GM19467 (cell line): ENCODE data around the gene HECW1.
"Not testable (repeated sequence)": the region's sequence is repeated elsewhere in the genome, so short reads cannot be mapped to it uniquely, and the experiment has no call there.

ENCODE experiments used
- ATAC-seq: cut with Tn5 transposase; IDR thresholded peaks from one replicate; pipeline ENCODE4 v1.9.1; 2021; ENCODE audit warnings: mild to moderate bottlenecking, moderate library complexity; ENCODE audit not compliant: unreplicated experiment

Gene HECW1

GRCh38 chr7:43302773-43303460, 190.5 kb downstream of the HECW1 start:
- no peak for ATAC-seq

DNA sequence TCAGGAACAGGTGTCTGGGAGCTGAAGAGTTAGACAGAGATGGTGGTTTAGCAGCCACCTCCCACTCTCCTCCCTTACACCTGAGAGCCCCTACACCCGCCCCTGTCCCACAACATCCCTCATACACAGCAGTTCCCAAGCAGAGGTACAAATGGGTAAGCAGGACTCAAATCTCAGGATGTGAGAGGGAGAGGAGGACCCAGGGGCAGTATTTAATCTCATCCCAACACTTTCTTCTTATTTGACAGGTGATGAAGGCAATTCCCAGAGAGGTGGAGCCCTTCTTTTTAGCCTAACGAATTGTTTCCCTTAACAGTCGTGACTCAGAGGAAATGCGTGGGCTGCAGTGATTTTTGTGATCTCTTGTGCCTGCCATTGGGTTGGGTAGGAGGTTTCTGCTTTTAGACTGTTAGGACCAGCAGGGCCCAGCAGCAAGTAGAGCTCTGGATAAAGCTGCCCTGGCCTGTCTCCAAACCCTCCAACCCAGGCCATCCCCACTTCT, 191.3 kb downstream of the HECW1 start:
- ATAC-seq: no peak

DNA sequence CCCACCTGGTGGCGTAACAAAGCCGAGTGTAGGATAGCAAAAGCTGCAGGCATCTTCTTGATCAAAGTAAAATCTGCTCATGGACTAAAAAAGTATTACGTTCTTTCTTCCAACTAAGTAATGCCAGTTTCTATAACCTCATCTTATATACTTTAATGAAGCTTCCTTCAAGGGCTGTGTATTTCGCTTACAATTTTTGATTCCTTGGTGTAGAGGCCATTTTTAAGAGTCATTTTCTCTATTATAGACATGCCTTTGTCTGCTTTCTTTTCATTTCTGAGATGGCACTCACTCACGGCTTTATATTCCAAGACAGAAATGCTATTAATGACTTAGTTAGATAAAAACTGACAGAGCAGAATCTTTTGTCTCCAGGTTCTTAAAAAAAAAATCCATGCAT, 194.0 kb downstream of the HECW1 start:
- no peak for ATAC-seq

DNA sequence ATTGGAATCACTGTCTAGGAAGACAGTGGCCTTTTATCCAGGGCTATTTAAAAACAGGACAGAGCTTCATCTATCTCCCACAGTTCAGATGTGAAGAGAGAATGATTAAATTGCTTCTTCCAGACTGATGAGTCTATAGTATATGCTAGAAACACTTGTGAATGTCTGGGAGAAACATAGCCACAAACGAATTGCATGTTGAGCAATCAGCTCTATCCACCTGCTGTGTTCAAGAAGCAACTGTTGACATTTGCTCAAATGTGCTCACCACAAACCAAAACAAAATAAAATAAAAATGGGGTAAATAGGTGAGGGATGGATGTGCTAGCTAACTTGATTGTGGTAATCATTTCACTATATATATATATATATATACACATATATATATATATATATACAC, 195.1 kb downstream of the HECW1 start:
- ATAC-seq: no peak

GRCh38 chr7:43308913-43309705, 196.7 kb downstream of the HECW1 start:
- ATAC-seq: no peak

GRCh38 chr7:43309706-43310022, 197.2 kb downstream of the HECW1 start:
- no peak for ATAC-seq

- no peak for ATAC-seq
Observed at GRCh38 chr7:43311052-43311451, 198.6 kb downstream of the HECW1 start.

GRCh38 chr7:43311694-43312093, 199.2 kb downstream of the HECW1 start:
- no peak for ATAC-seq

DNA sequence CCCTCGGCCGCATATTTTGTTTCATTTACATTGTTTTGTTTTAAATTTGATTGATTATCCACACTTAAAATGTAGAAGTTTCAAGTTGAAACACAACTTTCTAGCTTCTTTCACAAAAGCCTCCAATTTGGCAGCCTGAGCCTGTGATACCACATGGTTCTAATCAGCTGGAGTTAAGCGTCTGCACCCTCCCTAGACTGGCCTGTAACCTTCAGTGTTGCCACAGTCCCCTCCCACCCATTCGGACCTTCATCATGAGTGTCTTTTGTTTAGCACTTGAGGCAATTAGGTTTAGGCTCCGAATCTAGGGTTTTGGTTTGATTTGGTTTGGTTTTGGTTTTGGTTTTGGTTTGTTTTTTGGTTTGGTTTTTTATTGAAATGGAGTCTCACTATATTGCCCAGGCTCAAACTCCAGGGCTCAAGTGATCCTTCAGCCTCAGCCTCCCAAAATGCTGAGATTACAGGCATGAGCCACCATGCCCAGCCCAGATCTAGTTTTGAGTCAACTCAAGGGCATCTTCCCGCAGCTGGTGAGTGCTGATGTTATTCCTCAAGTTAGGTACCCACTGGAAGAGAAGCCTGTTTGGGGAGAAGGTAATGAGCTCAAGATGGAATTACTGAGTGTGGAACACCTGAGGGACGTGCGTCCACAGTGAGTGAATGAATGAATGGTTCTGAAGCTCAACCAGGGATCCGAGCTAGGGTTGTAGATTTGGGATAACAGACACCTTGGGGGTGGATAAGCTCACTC, 201.4 kb downstream of the HECW1 start:
- ATAC-seq: no peak

DNA sequence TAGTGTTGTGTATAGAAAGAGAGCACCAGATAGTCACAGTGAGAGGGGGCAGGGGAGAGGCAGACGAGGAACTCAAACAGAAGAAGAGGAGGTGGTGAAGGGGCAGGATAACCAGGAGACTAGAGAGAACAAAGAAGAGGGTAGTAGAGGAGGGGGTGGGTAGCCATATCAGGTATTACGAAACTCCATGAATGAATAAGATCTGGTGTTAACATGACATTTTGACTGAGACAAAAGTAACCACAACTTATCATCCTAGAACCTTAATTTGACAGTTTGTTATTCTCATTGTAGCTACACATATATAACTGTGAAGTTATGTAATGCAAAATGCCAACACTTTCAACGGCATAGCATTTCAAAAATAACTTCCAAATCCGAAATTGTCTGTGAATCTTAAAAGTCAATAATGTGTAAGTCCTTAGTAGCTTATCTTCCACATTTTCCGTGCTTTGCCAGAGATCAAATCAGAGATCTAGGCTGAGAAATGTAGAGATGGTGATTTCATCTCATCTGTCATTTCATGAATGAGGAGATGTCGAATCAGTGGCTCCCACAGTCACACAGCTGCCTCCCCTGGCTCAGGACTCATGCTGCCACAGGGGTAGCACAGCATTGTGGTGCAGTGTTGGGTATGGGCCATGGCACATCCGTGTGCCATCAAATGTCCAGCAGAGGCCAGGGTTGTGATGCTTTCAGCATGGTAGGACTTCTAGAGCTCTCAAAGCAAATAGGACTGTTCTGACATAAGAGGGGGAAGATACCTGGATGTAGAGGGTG, 202.1 kb downstream of the HECW1 start:
- no peak for ATAC-seq

DNA sequence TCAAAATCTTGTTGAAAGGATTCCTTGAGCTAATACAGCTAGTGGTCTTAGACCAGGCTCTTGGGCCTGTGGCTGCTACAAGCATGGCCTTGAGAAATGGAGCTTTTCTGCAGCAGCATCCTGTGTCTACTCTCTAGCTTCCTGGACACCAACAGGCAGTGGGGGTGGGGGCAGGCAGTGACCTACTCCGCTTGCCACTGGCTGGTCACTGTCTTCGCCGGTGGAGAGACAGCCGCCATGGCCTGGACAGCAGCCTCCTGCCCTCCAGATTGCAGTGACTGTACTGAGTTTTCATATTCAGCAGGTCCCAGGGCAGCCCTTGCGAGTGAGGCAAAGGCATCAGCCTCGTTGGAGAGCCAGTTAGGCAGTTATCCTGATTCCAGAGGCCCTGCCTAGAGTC, 204.6 kb downstream of the HECW1 start:
- no peak for ATAC-seq

DNA sequence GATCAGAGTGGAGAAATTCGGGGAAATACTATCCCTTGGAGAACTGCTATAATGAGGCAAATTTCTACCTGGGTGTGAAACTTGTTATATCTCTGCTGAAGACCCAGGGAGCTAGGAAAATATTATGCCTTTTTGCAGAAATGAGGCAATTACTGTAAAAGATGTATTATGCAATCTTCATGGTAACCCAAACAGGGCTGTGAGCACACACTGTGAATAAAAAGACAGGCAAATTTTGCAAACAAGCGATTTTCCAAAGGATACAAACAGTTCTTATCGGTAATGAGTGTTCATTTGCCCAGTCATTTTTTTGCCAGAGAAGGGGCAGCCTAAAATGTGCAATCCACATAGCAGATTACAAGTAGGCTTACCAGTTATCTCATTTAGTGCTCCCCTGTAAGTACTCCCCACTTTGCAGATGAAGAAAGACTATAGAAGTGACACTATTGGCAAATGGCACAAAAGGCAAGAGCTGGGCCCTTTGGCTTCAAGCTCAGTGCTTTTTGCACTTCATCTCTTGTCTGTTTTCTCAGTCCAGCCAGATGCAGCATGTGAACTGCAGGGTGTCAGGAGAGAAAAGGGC, 205.8 kb downstream of the HECW1 start:
- no peak for ATAC-seq

GRCh38 chr7:43325595-43325994, 213.1 kb downstream of the HECW1 start:
- no peak for ATAC-seq

GRCh38 chr7:43328336-43328735, 215.9 kb downstream of the HECW1 start:
- ATAC-seq: no peak

DNA sequence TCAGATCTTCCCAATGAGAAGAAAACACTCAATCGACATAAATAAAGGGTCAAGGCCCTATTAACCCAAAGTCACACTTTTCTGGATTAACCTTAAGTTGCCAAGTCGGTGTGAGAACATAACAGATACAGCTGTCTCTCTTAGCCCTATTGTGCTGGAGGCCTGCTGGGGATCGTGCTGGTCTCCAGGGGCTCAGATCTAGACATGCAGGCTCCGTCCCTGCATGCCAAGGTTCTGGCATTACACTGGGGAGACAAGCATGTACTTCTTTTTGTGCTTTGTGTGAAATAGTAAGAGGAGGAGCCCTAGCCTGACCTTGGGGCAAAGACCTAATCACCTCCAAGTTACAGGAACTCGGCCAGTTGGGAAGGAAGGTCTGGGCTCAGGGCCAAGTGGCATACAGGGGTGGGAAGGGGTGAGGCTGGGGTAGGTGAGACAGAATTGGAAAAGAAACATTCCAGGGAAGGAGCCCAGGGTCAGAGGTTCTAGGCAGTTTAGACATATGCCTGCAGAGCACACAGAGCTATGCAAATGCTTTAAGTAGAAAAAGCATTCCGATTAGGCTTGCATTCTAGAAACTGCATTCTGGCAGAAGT, 216.4 kb downstream of the HECW1 start:
- no peak for ATAC-seq

DNA sequence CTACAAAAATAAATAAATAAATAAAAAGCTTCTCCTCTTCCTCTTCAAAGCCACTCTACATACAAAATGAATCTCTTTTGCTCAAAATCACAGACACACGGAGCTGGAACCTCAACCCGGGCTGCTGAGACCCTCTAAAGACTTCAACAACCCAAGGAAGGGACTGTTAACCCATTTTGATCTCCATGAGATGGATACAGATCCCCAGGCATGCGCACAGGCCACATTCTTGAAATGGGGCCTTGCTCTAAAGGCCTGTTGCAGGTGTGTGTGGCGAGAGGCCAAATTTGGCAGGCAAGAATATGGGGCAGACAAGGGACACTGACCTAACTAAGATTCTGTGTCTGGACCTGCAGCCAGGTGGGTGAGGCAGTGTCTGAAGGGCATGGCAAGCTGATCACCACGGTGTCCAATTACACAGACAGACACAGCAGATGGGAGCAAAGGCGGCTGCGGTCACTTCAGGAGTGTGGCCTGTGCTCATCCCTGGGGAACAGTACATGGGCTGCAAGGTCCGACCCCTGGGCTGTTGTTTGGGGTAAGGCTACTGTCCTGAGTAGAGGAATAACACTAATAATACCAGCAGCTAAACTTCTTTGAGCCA, 219.8 kb downstream of the HECW1 start:
- ATAC-seq: no peak

- no peak for ATAC-seq
Observed at GRCh38 chr7:43337191-43337590, 224.7 kb downstream of the HECW1 start.

DNA sequence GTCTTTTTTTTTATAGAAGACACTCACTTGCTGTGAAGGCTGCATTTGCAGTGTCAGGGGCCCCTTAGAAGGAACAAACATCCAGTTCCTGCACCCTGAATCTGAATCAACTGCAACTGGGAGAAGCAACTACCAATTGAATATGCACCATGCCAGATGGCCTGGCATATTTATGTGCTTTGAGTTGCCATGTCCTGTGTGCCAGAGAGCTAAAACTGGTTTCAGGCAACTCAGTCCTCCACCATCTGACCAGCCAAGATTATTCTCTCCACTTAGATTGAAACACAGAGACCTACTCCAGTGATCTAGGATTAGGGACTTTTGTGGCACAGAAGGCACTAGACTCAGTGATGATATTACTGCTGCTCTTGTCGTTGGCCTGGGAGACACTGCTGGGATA, 225.4 kb downstream of the HECW1 start:
- ATAC-seq: no peak

DNA sequence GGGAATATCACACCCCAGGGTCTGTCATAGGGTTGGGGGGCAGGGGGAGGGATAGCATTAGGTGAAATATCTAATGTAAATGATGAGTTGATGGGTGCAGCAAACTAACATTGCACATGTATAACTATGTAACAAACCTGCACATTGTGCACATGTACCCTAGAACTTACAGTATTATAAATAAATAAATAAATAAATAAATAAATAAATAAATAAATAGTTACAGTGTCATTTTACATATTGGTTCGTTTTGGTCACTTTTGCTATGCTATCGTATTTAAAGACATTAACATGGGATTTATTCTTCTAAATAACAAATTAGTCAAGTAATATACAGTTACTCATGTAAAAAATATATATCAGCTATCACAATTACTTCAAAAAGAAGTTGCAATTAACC, 228.7 kb downstream of the HECW1 start:
- ATAC-seq: no peak

DNA sequence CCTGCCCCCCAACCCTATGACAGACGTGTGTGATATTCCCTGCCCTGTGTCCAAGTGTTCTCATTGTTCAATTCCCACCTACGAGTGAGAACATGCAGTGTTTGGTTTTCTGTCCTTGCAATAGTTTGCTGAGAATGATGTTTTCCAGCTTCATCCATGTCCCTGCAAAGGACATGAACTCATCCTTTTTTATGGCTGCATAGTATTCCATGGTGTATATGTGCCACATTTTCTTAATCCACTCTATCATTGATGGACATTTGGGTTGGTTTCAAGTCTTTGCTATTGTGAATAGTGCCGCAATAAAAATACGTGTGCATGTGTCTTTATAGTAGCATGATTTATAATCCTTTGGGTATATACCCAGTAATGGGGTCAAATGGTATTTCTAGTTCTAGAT, 231.0 kb downstream of the HECW1 start:
- not testable (repeated sequence) for ATAC-seq
